Spleen (tissue), 7 donors: ENCODE data around the gene NDNF.

Source experiments
- POLR2AphosphoS5 ChIP-seq, 3 donors: sonication (generic); formaldehyde crosslinking; IDR thresholded peaks; one replicate each; pipeline ENCODE4 v1.5.1; 2017; ENCODE audit warnings: antibody characterized with exemption in 3 of 3
- TF ChIP-seq, protein P1 (sequence below), 11 experiments: fragments of 200-600 bp in 7 of 11; fragments of 450-650 bp in 4 of 11; sonication (generic) in 4 of 11; IDR thresholded peaks in 8 of 11; conservative IDR thresholded peaks in 3 of 11; 1 replicate in 7 of 11; 2 replicates in 4 of 11; pipeline versions ENCODE4 v1.4.0 to v1.8.0; 2016 to 2021; ENCODE audit warnings: antibody characterized with exemption in 11 of 11, inconsistent platforms in 4 of 11, mild to moderate bottlenecking in 1 of 11
- donor health status: DM: no; HTN: no; CAD: no; lungs with moderate emphysema.
- donor health status: DM: no; HTN: no; CAD: no.
- donor health status: DM: no; HTN: no; CAD: no.

DNA sequence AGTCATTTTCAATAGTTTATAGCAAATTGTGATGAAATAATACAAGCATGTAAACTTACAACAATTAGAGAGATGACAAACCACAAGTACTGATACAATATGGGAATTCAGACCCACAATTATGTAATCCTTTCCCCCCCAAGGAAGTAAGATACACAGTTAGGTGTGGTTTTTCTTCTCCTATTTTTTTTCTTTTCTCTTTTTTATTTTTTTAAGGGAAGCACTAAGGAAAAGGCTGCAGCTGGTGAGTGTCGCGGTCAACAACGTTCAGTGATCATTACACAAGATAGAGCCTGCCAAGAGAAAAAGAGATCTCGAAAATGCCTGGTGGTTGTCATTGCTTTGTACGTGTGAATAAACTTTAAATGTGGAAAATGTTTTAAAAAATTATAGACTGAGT is 9.8 kb downstream of the NDNF start:
- TF ChIP-seq, protein P1, sequence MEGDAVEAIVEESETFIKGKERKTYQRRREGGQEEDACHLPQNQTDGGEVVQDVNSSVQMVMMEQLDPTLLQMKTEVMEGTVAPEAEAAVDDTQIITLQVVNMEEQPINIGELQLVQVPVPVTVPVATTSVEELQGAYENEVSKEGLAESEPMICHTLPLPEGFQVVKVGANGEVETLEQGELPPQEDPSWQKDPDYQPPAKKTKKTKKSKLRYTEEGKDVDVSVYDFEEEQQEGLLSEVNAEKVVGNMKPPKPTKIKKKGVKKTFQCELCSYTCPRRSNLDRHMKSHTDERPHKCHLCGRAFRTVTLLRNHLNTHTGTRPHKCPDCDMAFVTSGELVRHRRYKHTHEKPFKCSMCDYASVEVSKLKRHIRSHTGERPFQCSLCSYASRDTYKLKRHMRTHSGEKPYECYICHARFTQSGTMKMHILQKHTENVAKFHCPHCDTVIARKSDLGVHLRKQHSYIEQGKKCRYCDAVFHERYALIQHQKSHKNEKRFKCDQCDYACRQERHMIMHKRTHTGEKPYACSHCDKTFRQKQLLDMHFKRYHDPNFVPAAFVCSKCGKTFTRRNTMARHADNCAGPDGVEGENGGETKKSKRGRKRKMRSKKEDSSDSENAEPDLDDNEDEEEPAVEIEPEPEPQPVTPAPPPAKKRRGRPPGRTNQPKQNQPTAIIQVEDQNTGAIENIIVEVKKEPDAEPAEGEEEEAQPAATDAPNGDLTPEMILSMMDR (IDR thresholded peaks at IDR 0.05 in 8 of 11, conservative IDR thresholded peaks at IDR 0.05 in 3 of 11), result no peak
- TF ChIP-seq POLR2AphosphoS5 (IDR thresholded peaks at IDR 0.05), result no peak
